NK-92 (cell line): ENCODE results near the gene CALML4.
"Not testable (repeated sequence)": the region's sequence is repeated elsewhere in the genome, so short reads cannot be mapped to it uniquely, and the experiment has no call there.

Experiments
- DNase-seq: peaks from one replicate; lab custom pipeline; 2025; ENCODE audit not compliant: unreplicated experiment; lab: John Stamatoyannopoulos, UW

The CALML4 gene

GRCh38 chr15:68204776-68205557 lies at the start of gene CALML4:
Gene CALML4, minus strand, starts transcription at chr15:68205332. Its CDS starts 85 bp downstream, at chr15:68205247.
- DNase-seq: no peak

DNA sequence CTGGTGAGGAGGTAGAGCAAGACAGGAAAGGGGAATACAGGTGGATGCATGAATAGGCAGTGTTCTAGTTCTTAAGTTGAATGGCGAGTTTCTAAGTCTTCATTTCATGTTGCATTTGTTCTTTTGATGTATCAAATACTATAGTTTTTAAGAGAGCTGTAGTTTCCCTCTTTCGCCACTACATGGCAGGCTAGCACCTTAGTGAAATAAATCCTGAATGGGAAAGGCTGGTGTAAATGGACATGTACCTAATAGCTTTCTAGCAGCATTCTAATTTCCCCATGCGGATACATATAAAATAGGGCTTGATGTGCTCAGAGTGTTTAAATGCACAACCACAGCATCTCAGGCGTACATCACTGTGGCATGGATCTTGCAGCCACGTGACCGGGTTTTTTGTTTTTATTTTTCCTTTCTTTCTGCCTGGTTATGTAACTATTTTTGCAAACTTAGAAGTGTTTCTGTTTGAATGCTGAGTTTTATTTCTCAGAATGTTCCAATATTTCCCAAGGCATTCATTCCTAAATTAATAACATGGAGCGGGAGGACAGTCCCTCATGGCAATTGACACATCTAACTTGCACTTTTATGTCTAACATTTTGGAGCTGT lies 47.9 kb upstream of the CALML4 start:
- DNase-seq: no peak

DNA sequence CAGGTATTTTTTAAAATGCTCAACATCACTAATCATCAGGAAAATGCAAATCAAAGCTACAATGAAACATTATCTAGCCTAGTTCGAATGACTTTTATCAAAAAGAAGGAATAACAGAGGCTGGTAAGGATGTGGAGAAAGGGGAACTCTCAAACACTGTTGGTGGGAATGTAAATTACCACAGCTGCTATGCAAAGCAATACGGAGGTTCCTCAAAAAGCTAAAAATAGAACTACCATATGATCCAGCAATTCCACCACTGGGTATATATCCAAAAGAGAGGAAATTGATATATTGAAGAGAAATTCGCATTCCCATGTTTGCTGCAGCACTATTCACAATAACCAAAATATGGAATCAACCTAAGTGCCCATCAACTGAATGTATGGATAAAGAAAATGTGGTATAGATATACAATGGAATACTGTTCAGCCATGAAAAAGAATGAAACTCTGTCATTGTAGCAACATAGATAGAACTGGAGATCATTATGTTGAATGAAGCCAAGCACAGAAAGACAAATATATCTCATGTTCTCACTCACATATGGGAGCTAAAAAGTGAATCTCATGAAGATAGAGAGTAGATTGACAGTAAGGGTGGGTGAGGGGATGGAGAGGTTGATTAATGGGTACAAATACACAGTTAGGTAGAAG lies 44.1 kb upstream of the CALML4 start:
- DNase-seq: no peak

GRCh38 chr15:68244235-68244634 lies 39.1 kb upstream of the CALML4 start:
- DNase-seq: no peak

- DNase-seq: no peak
These were observed 36.2 kb upstream of the CALML4 start for GRCh38 chr15:68241088-68241935.

DNA sequence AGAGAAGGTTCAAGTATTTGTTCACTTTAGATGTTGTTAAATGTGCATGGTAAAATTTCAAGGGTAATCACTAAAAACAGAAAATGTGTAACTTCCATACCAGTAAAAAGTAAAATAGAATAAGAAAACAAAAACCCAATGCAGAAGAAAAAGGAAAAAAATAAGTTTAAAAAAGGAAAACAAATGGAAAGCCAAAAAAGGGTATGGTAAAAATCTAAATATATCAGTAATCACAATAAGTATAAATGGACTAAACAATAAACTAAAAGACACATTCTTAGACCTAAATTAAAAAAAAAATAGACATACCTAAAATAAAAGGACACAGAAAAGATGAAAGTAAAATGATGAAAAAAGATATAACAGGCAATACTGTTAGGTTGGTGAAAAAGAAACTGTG lies 33.9 kb upstream of the CALML4 start:
- no peak for DNase-seq

DNA sequence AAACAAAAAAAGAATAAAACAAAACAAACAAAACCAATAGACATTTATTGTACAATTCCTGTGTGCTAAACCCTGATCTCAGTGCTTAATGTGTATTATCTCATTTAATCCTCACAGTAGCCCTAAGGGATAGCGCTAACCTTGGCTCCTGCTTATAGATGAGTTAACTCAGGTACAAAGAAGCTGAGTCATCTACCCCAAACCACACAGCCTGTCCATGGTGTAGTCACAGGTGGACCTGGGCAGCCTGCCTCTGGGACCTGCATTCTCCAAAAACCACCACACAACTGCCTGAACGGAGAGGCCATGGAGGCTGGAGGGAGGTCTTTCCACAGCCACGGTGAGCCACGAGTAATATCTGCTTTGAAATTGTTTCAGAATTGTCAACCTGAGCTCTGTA lies 29.9 kb upstream of the CALML4 start:
- no peak for DNase-seq

GRCh38 chr15:68234520-68234919 lies 29.4 kb upstream of the CALML4 start:
- DNase-seq: not testable (repeated sequence)

GRCh38 chr15:68234060-68234459 lies 28.9 kb upstream of the CALML4 start:
- DNase-seq: no peak

DNA sequence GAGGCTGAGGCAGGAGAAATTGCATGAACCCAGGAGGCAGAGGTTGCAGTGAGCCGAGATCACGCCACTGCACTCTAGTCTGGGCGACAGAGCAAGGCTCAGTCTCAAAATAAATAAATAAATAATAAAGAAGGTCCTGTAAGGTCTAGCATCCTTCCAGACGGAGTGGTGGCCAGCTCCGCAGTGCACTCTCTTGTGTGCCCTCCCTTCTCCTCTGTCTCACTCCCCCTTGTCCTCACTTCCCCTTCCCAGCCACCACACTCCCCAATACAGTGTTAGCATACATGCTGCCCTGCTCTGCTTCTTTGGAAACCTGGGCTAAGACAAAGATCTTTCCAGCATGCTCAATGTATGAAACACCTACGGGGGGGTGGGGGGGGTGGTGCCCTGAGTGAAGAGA lies 27.8 kb upstream of the CALML4 start:
- DNase-seq: no peak

DNA sequence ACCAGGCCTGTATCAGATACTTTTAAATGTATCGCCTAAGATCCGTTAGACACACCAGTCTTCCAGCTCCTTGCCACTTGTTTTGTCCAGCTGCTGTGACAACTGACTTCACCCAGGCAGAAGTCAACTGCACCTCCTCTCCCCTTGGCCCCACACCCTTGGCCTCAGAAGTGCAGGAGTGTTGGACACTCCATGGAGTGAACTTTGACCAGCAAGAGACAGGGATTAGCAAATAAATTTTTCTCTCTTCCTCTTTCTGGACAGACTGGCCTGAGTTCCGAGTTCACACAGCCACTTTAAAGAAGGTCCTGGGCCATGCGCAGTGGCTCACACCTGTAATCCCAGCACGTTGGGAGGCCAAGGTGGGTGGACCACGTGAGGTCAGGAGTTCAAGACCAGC lies 27.3 kb upstream of the CALML4 start:
- no peak for DNase-seq

DNA sequence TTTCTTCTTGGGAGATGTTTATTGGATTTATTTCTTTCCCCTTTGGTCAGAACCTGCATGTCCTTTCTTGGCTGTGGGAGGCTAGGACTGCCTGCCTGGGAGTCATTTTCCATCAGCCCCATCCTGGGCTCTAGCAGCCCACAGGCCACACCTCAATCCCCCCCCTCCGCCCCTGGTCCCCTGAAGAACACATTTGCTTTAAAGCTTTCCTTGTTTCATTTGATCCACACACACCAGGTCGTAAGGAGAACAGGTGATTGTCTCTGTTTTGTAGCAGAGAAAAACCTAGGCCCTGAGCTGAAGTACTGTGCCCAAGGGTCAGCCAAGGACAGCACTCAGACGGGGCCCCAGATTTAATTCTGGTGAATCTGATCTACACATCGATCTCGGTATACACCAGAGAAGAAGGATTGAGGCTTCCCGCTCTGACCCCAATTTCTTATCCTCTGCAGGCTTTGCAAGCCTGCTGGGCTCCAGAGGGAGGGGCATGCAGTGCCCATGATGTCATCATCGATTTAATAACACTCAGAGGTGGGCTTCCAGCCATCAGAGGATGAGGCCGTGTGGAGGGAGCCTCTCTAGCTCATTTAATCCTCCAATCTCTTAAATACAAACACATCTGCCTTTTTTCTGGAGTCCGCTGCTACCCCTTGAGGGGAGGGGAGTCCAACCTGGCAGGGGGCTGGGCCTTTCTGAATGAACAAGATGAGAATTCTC lies 26.1 kb upstream of the CALML4 start:
- DNase-seq: no peak

GRCh38 chr15:68230157-68231100 lies 25.3 kb upstream of the CALML4 start:
- DNase-seq: no peak

GRCh38 chr15:68229386-68230156 lies 24.4 kb upstream of the CALML4 start, which contains the start of gene CLN6:
Gene CLN6, minus strand, starts transcription at chr15:68229728. Its CDS starts 144 bp downstream, at chr15:68229584.
- no peak for DNase-seq

DNA sequence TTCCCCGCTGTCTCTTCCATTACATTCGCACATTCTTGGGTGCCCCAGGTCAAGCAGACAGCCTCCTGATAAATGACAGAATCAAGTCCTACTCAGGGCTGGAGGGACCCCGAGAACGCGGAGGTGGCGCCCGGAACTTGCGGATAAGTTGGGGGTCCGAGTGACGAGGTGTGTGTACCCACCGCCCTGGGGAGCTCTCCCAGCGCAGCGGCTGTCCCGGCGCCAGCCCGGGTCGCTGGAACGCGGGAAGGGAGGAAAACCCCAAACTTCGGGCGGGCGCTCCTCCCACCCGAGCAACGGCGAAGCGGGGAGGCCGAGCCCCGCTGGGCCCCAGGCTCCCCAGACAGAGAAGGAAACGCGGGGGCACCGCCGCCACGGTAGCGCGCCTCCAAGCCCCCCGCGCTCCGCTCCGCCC lies 23.8 kb upstream of the CALML4 start:
- DNase-seq: no peak

DNA sequence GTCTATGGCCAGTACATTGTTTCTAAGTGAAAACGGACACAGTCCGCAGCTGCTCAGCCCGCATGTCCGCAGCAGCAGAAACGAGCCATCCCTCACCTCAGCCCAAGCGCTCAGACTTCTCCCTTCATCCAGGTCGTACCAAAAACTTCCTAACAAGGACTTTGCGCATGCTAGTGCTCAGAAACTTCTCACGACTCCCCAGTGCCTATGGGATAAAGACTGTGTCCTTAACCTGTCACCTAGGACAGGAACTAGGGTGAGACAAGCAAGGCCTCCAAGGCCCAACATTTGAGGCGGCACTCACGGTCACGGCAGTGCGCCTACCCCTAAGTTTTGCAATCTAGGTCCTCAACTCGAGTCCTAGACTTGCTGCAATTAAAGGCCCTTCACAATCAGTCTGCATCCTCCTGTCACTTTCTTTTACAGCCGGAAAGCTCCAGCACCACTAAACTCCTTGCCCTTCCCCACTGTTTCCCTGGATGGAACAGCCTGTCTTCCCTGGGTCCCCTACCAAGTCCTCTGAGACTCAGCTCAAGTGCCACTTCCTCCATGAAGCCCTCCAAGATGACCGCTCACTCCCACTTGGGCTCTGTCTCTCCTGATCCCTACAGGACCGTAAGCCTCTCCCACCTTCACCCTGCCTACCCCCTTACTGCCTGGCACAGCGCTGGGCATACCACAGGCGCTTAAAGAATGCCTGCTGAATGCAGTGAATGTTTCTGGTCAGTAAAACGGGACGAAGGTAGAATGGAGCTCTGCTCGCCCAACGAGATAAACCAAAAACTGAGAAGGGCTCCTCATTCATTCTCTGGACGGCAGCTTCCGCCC lies 23.2 kb upstream of the CALML4 start:
- no peak for DNase-seq

GRCh38 chr15:68227643-68228142 lies 22.6 kb upstream of the CALML4 start:
- DNase-seq: no peak

DNA sequence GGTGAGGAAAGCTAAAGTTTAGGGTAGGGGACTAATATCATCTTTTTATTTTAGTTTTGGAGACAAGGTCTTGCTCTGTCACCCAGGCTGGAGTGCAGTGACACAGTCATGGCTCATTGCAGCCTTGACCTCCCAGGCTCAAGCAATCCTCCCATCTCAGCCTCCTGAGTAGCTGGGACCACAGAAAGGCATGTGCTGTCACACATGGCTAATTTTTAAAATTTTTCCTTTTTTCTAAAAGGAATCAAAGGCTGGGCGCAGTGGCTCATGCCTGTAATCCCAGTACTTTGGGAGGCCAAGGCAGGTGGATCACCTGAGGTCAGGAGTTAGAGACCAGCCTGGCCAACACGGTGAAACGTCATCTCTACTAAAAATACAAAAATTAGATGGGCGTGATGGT lies 20.3 kb upstream of the CALML4 start:
- not testable (repeated sequence) for DNase-seq
